Measurements from ENCODE around the gene CD6. TPM values are rescaled to one million over a fixed set of nuclear protein-coding genes. Genes with fewer than 3 reads are reported as not detected.

Gene CD6
- total RNA-seq, 1 experiment from 2014 or later, result not detected

DNA sequence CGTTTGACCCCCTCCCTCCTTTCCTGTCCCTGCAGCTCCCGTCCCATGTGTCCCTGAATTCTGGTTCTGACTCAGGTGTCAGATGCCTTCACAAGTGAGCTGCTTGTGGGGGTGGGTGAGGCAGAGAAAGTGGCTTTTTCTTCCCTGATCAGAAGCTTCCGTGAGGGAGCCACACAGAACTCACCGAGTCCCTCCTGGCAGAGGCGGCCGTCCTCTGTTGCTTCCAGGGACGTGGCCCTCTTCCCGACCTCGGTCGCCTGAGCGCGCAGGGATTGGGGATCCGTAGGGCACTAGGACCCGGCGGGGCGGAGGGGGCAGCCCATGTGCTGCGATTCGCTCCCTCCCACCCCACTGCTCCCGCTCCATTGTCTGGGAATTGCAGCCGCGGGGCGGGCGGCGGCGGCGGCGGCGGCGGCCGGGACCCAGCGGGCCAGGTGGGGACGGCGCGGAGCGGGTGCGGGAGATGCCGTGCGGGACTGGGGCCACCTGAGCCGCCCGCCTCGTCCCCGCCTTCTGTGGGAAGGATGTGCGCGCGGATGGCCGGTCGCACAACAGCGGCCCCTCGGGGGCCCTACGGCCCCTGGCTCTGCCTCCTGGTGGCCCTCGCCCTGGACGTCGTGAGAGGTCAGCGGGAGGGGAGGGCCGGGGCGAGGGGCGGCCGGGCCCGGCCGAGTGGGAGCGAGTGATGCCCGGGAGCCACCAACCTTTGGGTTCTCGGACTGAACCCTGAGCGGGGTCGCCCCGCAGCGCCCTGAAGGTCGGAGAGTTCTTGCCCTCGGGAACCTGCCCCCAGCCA is 47.2 kb upstream of the CD6 start, which contains the start of gene TMEM132A:
TMEM132A (plus strand) TSS at position 351 of the 796 bp plus-strand sequence; CDS start at position 525, 174 bp downstream.
- H2BK120ac ChIP-seq (ENCODE audit: low read depth, low read length, poor library complexity, severe bottlenecking), result no peak within 1 kb of the TSS
- Mint-ChIP-seq H3K27ac (peak within 1 kb of the TSS in 1 of 3 experiments; percentile 62; a peak in 2 of 7 replicates), H3K27me3 (ENCODE audit: low read depth) (peaks cover 7% of the 10 kb centered on the region), H3K4me1 (peaks cover 16 to 21% of the 10 kb centered on the region in 2 experiments), H3K9me3 (no peaks in the 10 kb centered on the region), H3K36me3 (ENCODE audit: insufficient read depth in 1 of 3, low read depth in 3 of 3) (peaks cover 28 to 56% (median 52%) of the 10 kb centered on the region in 3 experiments; a peak in 6 of 7 replicates), H3K4me3 (peak within 1 kb of the TSS; percentile 78 to 93)
- H3K14ac ChIP-seq (ENCODE audit: insufficient read depth, low read length), result peak within 1 kb of the TSS; percentile 77
- H2BK15ac ChIP-seq (ENCODE audit: low read depth, low read length), result no peak within 1 kb of the TSS; the same call in 1 of the 2 replicates
- no peak within 1 kb of the TSS for H2BK20ac ChIP-seq (ENCODE audit: low read depth, low read length, poor library complexity, severe bottlenecking)
- no peak within 1 kb of the TSS for H2AK5ac ChIP-seq (ENCODE audit: insufficient read length, low read length)
- no peak within 1 kb of the TSS for H4K5ac ChIP-seq (ENCODE audit: insufficient read length, low read depth, low read length)
- no peak within 1 kb of the TSS for H3K56ac ChIP-seq (ENCODE audit: insufficient read length, low read depth, low read length)
- peak within 1 kb of the TSS; percentile 41 for H3K9ac ChIP-seq (ENCODE audit: extremely low read depth, insufficient read length, low read length)
- no peak within 1 kb of the TSS for H4K91ac ChIP-seq (ENCODE audit: insufficient read length, low read depth, low read length)
- no peaks in the 10 kb centered on the region for H3K9me3 ChIP-seq (ENCODE audit: control insufficient read depth, low read depth, low read length)
- H3K79me2 ChIP-seq (ENCODE audit: insufficient read depth, low read length), result no peaks in the 10 kb centered on the region
- no peak within 1 kb of the TSS for H3K27ac ChIP-seq (ENCODE audit: insufficient read length, low read depth, low read length)
- no peak within 1 kb of the TSS for H4K8ac ChIP-seq (replicated peaks; ENCODE audit: insufficient read length, low read depth, low read length)
- no peak within 1 kb of the TSS for H2BK5ac ChIP-seq (ENCODE audit: insufficient read length, low read length)
- no peak within 1 kb of the TSS for H3K4ac ChIP-seq (ENCODE audit: low read depth, low read length)
- H3K18ac ChIP-seq (ENCODE audit: insufficient read length, low read depth, low read length), result peak within 1 kb of the TSS; percentile 54
- WGBS (ENCODE audit: extremely low coverage, insufficient read length, low lambda C conversion rate), result no CpG with 5 or more reads among the region's 69 CpGs
- H2AFZ ChIP-seq (ENCODE audit: low read length), result no peak within 1 kb of the TSS
- no peaks in the 10 kb centered on the region for H3K79me1 ChIP-seq (ENCODE audit: insufficient read depth, low read depth, low read length, poor library complexity, severe bottlenecking)
- H3T11ph ChIP-seq (ENCODE audit: low read length), result no peak within 1 kb of the TSS
- peaks cover 10% of the 10 kb centered on the region for H3K23me2 ChIP-seq (ENCODE audit: insufficient read length, low read depth, low read length, poor library complexity, severe bottlenecking)
- no peak within 1 kb of the TSS for H2BK12ac ChIP-seq (ENCODE audit: insufficient read length, low read depth, low read length)
- TF ChIP-seq, protein P1, sequence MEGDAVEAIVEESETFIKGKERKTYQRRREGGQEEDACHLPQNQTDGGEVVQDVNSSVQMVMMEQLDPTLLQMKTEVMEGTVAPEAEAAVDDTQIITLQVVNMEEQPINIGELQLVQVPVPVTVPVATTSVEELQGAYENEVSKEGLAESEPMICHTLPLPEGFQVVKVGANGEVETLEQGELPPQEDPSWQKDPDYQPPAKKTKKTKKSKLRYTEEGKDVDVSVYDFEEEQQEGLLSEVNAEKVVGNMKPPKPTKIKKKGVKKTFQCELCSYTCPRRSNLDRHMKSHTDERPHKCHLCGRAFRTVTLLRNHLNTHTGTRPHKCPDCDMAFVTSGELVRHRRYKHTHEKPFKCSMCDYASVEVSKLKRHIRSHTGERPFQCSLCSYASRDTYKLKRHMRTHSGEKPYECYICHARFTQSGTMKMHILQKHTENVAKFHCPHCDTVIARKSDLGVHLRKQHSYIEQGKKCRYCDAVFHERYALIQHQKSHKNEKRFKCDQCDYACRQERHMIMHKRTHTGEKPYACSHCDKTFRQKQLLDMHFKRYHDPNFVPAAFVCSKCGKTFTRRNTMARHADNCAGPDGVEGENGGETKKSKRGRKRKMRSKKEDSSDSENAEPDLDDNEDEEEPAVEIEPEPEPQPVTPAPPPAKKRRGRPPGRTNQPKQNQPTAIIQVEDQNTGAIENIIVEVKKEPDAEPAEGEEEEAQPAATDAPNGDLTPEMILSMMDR (conservative IDR thresholded peaks at IDR 0.05), result 0 out of 3 replicates have a peak, but pooled peaks have one; percentile 9
- H3K4me2 ChIP-seq (ENCODE audit: insufficient read depth, insufficient read length, low read length), result peak within 1 kb of the TSS; percentile 91
- peaks cover 2% of the 10 kb centered on the region; the same call in 1 of the 2 replicates for H3K4me1 ChIP-seq (ENCODE audit: insufficient read depth, low read length)
- DNase-seq, result peak; percentile 87
- no peaks in the 10 kb centered on the region for H4K20me1 ChIP-seq (ENCODE audit: control insufficient read depth, insufficient read depth, insufficient read length)
- H3K23ac ChIP-seq (ENCODE audit: insufficient read length, low read depth, low read length), result no peak within 1 kb of the TSS
- no peaks in the 10 kb centered on the region for H3K27me3 ChIP-seq (ENCODE audit: insufficient read depth, low read length)

All from H9 (cell line).